Activated CD4-positive, alpha-beta T cell treated with anti-CD3 and anti-CD28 coated beads, Interleukin-2, amount 50 U/mL, for 48 hours (primary cell): ENCODE data around the gene MTF1.

Experiments used
- DNase-seq, 2 experiments: peaks; one replicate each; pipeline ENCODE4 v3.0.0-alpha.2; 2020

MTF1 gene

GRCh38 chr1:37866491-37866890 lies 7.1 kb upstream of the MTF1 start:
- no peak for DNase-seq

GRCh38 chr1:37865348-37866120 lies 6.1 kb upstream of the MTF1 start:
- DNase-seq, result peak; percentile 33 to 57

- DNase-seq, result no peak
These were observed 2.9 kb upstream of the MTF1 start for GRCh38 chr1:37862330-37862729.

GRCh38 chr1:37861151-37861550 lies 1.8 kb upstream of the MTF1 start:
- no peak for DNase-seq

GRCh38 chr1:37860346-37860666 lies 914 bp upstream of the MTF1 start:
- DNase-seq, result no peak

GRCh38 chr1:37858931-37859506 lies 373 bp downstream of the MTF1 start:
- peak in 1 of 2 experiments; percentile 7 for DNase-seq

- DNase-seq, result no peak
These were observed 5.0 kb downstream of the MTF1 start for GRCh38 chr1:37854406-37854805.

- no peak for DNase-seq
These were observed 6.2 kb downstream of the MTF1 start for GRCh38 chr1:37853157-37853556.

GRCh38 chr1:37851782-37852210 lies 7.6 kb downstream of the MTF1 start:
- DNase-seq, result no peak

- no peak for DNase-seq
These were observed 8.1 kb downstream of the MTF1 start for GRCh38 chr1:37851262-37851661.

GRCh38 chr1:37850352-37850955 lies 8.9 kb downstream of the MTF1 start:
- no peak for DNase-seq

- no peak for DNase-seq
These were observed 9.9 kb downstream of the MTF1 start for GRCh38 chr1:37849480-37849879.

GRCh38 chr1:37846647-37847339 lies 12.6 kb downstream of the MTF1 start:
- DNase-seq, result no peak

- no peak for DNase-seq
These were observed 13.6 kb downstream of the MTF1 start for GRCh38 chr1:37845786-37846185.

GRCh38 chr1:37845049-37845646 lies 14.2 kb downstream of the MTF1 start:
- DNase-seq, result no peak

- DNase-seq, result no peak
These were observed 14.9 kb downstream of the MTF1 start for GRCh38 chr1:37844536-37844935.

- no peak for DNase-seq
These were observed 17.7 kb downstream of the MTF1 start for GRCh38 chr1:37841652-37842051.

GRCh38 chr1:37840711-37841110 lies 18.7 kb downstream of the MTF1 start:
- no peak for DNase-seq

- no peak for DNase-seq
These were observed 19.7 kb downstream of the MTF1 start for GRCh38 chr1:37839676-37840075.

GRCh38 chr1:37836788-37837187 lies 22.6 kb downstream of the MTF1 start:
- no peak for DNase-seq

GRCh38 chr1:37831809-37832208 lies 27.6 kb downstream of the MTF1 start:
- no peak for DNase-seq

- DNase-seq, result no peak
These were observed 28.3 kb downstream of the MTF1 start for GRCh38 chr1:37831109-37831508.

GRCh38 chr1:37828410-37829074 lies 30.9 kb downstream of the MTF1 start:
- no peak for DNase-seq
